Islet of Langerhans (tissue), 1 donor: ENCODE data around the gene TEKTIP1.

Experiments used
- FAIRE-seq: peaks from one replicate; lab custom pipeline; 2011; peaks lifted over from hg19 to GRCh38; lab: Jason Lieb, UNC

Gene TEKTIP1

DNA sequence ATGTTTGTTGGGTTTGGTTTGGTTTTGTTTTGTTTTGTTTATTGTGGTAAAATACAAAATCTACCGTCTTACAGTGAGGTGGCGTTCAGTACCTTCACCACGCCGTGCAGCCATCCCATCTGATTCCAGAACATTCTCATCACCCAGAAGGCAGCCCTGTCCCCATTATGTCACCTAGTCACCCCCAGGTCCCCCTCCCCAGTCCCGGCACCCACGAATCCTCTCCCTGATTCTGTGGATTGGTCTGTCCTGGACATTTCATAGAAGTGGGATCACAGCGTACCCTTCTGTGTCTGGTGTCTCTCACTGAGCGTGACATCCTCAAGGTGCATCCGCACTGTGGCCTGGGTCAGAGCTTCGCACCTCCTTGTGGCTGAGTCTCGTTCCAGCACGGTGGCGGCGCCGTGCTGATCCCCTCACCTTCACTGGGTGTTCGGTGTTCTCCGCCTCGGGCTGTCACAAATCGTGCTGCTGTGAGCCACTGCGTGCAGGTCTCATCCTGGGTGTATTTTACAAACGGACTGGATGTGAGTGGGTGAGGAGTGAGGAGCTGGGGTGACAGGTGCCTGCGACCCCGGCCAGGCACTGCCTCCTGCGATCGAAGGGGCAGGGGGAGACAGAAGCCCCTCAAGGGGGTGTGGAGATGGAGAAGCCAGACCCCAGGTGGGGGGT is 580 bp upstream of the TEKTIP1 start:
- FAIRE-seq, result no peak

- FAIRE-seq, result no peak
These were observed 763 bp downstream of the TEKTIP1 start for GRCh38 chr19:3539756-3540118.

DNA sequence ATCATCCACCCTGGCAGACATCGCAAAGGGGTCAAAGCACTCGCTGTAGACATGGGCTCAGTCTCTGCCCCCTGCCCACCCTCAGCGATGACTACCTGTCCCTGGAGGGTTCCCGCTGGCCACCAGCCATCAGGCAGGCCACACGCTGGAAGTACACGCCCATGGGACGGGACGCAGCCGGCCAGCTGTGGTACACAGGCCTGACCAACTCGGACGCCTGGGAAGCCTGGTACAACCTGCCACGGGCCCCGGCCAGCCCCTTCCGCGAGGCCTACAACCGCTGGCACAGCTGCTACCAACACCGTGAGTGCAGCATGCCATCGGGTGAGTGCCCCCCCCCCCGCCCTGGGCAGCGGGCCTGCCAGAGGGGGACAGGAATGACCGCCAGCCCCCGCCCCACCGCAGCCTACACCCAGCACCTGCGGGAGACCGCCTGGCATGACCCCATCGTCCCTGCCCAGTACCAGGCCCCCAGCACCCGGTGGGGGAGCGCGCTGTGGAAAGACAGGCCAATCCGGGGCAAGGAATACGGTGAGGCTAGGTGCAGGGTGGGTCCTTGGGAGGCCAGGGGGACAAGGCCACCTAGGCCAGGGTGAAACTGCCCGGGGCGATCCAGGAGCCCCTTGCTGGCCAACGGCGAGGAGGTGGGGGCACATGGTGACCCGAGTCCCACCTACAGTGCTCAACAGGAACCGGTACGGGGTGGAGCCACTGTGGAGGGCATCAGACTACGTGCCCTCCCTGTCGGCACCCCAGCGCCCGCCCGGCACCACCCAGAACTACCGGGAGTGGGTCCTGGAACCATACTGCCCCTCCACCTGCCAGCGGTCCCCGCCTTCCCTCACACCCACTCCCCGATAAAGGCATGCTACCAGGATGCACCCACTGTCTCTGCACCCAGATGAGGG is 4.4 kb downstream of the TEKTIP1 start:
- FAIRE-seq, result no peak

- no peak for FAIRE-seq
These were observed 5.0 kb downstream of the TEKTIP1 start for GRCh38 chr19:3544058-3544376.

DNA sequence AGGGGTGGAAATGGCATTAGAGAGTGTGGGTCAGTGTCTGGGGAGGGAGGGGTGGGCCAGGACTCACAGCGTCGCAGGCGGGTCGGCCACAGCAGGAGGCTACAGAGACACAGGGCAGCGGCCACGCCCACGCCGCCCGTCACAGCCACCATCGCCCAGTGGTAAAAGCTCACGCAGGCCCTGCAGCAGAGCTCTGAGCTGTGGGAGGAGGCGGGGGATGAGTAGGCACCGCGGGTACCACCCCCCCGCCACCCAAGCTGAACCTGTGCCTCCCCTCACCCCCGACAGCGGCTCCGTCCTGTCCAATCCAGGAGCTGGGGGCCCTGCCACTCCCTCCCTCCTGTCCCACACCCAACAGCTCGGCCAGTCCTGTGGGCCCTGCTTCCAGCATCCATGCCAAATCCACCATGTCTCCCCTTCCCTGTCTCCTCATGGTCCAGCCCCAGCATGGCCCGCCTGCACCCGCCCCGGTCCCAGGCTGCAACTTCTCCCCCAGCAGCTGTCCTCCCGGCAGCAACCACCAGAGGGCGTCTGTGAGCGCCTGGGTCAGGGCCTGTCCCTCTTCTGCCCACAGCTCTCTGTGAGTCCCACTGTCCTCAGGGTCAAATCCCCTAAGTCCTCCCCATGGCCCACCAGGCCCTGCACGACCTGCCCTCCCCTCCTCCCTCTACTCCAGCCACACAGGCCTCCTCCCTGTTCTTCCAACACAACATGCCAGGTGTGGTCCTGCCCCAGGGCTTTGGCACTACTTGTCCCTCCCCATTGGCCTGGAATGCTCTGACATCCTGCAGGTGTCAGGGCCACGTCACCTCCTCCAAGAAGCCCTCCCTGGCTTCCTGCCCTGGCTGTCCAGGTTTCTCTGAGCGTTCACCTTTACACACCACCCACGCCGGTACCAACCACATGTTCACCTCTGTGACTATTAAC is 6.0 kb downstream of the TEKTIP1 start:
- FAIRE-seq, result no peak

DNA sequence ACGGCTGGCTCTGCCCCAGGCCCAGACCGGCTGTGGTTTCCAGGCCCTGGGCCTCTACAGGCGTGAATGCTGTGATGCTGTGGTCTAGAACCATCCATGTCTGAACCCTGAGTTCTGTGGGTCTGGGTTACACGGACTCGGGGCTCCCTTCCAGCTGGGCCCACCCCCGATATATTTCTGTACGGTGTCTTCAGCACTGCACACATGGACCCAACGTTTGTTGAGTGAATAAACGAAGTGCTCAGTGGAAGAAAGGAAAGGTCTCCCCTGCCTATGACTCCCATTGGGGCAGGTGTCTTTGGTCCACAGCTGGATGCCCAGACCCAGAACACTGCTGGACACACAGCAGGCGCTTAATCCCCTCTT is 6.7 kb downstream of the TEKTIP1 start:
- FAIRE-seq, result no peak

DNA sequence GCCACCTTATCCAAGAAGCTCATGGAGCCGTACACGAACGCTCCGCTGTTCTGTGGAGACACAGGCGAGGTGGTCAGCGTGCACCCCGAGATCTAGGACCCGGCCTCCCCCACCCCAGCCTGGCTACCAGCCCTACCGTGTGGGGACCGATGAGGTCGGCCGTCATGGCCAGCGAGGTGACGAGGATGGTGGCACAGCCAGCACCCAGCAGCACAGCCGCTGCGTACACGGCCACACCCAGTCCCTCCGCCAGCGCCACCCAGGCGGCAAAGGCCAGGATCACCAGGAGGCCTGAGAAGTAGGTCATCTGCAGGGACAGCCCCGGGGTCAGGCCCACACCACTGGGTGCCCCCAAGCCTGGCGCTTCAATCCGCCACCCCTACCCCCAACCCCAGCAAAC is 7.1 kb downstream of the TEKTIP1 start:
- no peak for FAIRE-seq

GRCh38 chr19:3547301-3547731 is 8.3 kb downstream of the TEKTIP1 start:
- FAIRE-seq, result no peak

- no peak for FAIRE-seq
These were observed 8.9 kb downstream of the TEKTIP1 start for GRCh38 chr19:3547767-3548282.

- no peak for FAIRE-seq
These were observed 9.6 kb downstream of the TEKTIP1 start for GRCh38 chr19:3548606-3549005.

DNA sequence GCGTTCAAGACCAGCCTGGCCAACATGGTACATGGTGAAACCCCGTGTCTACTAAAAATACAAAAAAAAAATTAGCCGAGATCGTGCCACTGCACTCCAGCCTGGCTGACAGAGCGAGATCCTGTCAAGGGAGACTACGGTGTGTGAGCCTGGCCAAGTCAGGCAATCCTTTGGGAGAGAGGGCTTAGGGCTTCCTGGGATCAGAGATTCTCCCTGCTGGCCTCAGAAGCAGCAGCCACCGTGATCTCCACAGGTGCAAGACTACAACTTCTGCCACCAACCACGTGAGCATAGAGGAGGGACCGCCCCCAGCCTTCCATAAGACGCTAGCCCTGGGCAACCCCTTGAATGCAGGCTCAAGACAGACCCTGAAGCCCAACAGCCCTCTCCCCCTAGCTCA is 10.8 kb downstream of the TEKTIP1 start:
- FAIRE-seq, result no peak

DNA sequence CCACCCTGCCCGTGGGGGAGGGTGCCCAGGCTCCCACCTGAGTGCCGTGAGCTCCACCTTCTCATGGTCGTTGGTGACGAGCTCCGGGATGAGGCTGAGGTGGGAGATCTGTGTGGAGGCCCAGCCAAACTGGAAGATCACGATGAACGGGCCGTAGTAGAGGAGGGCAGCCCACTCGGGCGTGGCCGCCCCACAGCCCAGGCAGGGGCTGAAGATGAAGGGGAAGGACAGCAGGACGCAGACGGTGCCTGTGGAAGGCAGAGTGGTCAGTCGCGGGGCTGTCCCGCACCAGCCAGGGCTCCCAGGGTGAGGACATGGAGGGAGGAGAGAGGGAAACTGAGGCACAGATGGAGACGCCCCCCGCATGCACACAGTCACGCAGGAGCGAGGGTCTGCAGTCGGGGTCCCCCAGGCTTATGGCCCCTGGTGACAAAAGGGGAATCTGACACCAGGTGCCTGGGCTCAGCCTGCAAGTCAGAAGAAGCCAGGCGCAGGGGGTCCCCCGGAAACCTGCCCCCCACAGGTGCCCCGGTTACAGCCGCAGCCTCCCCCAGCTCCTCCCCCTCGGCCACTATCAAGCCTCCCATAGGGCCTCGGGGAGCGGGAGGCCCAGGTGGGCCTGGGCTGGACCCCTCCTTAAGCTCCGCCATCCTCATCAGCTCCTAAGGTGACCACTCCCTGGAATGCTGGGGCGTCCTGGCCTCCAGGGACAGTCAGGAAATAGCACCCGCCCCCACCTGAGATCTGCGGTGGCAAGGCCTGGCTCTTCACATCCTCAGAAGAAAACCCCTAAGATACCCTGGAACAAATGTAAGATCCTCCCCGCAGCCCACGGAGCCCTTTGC is 12.2 kb downstream of the TEKTIP1 start:
- no peak for FAIRE-seq

DNA sequence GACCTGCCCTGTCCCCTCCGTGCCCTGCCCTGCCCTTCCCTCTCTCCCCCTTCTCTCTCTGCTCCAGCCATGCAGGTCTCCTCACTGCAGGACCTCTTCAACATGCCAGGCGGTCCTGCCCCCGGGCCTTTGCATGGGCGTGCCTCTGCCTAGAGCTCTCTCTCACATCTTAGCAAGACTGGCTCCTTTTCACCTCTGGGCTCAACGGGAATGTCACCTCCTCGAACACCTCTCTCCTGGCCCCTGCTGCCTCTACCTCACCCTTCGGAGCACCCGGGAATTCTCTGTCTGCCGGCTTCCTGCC is 12.8 kb downstream of the TEKTIP1 start:
- FAIRE-seq, result no peak

GRCh38 chr19:3554254-3555083 is 15.5 kb downstream of the TEKTIP1 start:
- no peak for FAIRE-seq

- no peak for FAIRE-seq
These were observed 16.9 kb downstream of the TEKTIP1 start for GRCh38 chr19:3555653-3556422.

DNA sequence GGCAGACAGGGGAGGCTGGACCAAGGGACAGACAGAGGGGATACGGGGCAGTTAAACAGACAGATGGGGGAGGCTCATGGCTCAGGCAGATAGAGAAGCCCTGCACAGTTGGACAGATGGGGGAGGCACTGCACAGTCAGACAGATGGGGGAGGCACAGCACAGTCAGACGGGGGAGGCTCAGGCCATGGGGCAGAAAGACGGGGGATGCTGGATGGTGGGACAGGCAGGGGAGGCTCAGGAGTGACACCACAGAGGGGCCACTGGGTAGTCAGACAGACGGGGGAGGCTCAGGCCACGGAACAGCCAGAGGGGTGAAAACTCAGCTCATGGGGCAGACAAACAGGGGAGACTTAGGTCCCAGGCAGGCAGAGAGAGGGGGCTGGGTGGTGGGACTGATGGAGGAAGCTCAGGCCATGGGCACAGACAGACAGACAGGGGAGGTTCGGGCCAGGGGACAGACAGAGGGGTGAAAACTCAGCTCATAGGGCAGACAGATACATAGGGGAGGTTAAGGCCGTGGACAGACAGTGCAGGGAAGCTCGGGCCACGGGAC is 17.5 kb downstream of the TEKTIP1 start:
- FAIRE-seq, result no peak

DNA sequence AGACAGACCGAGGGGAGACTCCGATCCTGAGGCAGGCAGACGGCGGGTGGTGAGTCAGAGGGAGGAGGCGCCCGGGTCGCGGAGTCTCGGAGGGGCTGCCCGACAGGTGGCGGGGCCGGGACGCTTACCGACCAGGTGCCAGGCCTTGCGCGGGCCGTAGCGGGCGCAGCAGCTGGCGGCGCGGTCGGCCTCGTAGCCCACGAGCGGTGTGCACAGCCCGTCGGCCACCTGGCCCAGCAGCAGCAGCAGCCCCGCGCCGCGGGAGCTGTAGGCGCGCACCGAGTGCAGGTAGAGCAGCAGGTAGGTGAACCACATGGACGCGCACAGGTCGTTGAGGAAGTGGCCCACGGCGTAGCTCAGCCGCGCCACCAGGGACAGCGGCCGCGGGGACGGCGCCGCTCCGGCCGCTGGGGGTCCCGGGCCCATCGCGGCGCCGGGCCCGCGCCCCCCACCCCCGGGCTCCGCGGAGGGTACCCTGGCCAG is 18.0 kb downstream of the TEKTIP1 start:
- no peak for FAIRE-seq

DNA sequence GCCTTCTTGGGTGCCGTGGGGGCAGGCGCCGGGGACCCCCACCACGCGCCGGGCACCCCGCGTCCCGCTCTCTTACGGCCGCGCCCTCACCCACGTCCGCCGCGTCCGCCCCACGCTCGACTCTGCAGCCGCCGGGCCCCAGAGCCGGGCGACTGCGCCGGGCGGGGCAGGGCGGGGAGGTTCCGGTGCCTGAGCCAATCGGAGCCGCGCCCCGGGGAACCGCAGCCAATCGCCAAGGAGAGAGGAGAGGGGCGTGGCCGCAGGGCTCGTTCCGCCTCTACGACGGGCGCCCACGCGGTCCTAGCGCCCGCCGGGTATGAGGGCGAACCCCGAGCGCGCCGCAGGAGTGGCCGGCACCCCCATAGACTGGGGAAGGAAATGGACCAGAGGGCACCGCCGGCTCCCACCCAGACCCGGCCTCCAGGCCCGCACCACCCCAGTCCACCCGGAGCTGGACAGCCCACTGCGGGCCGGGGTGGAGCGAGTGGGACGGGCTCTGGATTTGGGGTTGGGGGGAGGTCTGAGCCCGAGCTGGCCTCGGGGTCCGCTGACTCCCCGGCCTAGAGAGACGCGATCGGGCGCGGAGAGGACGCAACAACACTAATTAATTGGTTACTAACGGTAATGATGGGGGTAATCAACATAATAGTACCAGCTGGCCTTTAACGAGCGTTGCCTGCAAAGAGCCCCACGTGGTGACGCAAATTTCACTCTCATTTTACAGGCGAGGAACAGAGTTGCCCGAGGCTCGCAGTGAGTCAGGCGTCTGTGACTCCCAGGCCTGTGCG is 18.7 kb downstream of the TEKTIP1 start, which contains the start of gene MFSD12:
TSS of gene MFSD12 (minus strand) at position 126 of the 788 bp plus-strand sequence. CDS start 183 bp downstream, outside the sequence.
- no peak for FAIRE-seq
